K562 (cell line): ENCODE measurements around the gene EIPR1. TPM values are rescaled to one million over a fixed set of nuclear protein-coding genes. Genes with fewer than 3 reads are reported as not detected.
A peak's percentile ranks its signal among the peaks of the same experiment; 100 is the strongest.

Experiments
- ATAC-seq: fragments of 200-7000 bp; cut with Tn5 transposase; 3 replicates; pipeline ENCODE4 v1.9.1; 2020; ENCODE audit warnings: moderate library complexity
- BruUV-seq: library from RNA; stranded (reverse); fragments of 400-500 nt; replicated peaks from 2 replicates; lab custom pipeline; 2021; lab: Mats Ljungman, UMichigan
- CTCF ChIA-PET: fragments of 300-600 bp; formaldehyde crosslinking; extraction: SDS; loops from one replicate; lab custom pipeline; 2021; ENCODE audit warnings: low intra/inter-chr PET ratio; lab: Yijun Ruan, JAX
- POLR2A ChIA-PET: fragments of 300-600, 350-650 bp; sonication (Branson Sonifier 250); formaldehyde crosslinking; extraction: SDS; loops from one replicate; lab custom pipeline; 2021; ENCODE audit warnings: antibody characterized with exemption, inconsistent platforms; lab: Yijun Ruan, JAX
- DNase-seq, 4 experiments: peaks; one replicate each; pipeline versions ENCODE4 v3.0.0 to v3.0.0-alpha.2; 2011 to 2018; ENCODE audit warnings: low spot score in 3 of 4, mixed read lengths in 3 of 4; ENCODE audit errors: extremely low read depth in 1 of 4
- FAIRE-seq: peaks from 2 replicates; lab custom pipeline; 2011; peaks lifted over from hg19 to GRCh38; lab: Jason Lieb, UNC
- H2AFZ ChIP-seq: 2 replicates; pipeline ENCODE4 v1.6.0; 2011; ENCODE audit warnings: low read depth, low read length, control low read depth, inconsistent platforms
- H3K27ac ChIP-seq: fragments of 200-600 bp; 3 replicates; pipeline ENCODE4 v1.8.0; 2011; ENCODE audit warnings: low read depth, mild to moderate bottlenecking, control low read depth, inconsistent platforms, low read length, moderate library complexity, mixed read lengths; ENCODE audit errors: extremely low read depth
- H3K27me3 ChIP-seq, 2 experiments: fragments of 300-600 bp in 1 of 2; 2 replicates in 1 of 2; 3 replicates in 1 of 2; pipeline versions ENCODE4 v1.6.0 to v1.8.0; 2011; ENCODE audit warnings: inconsistent platforms in 2 of 2, low read length in 2 of 2, mild to moderate bottlenecking in 1 of 2, mixed read lengths in 1 of 2, moderate library complexity in 1 of 2; ENCODE audit not compliant: control insufficient read depth in 2 of 2, insufficient read depth in 2 of 2
- H3K36me3 ChIP-seq: fragments of 300-600 bp; 3 replicates; pipeline ENCODE4 v1.8.0; 2011; ENCODE audit warnings: mild to moderate bottlenecking, low read length, inconsistent platforms; ENCODE audit not compliant: control insufficient read depth, insufficient read depth
- H3K4me1 ChIP-seq, 2 experiments: fragments of 200-600 bp in 1 of 2; replicated peaks in 1 of 2; 2 replicates in 1 of 2; 3 replicates in 1 of 2; pipeline versions ENCODE4 v1.5.1 to v1.8.0; 2011; ENCODE audit warnings: inconsistent platforms in 2 of 2, low read length in 2 of 2, mild to moderate bottlenecking in 1 of 2, mixed read lengths in 1 of 2, moderate library complexity in 1 of 2; ENCODE audit not compliant: control insufficient read depth in 2 of 2, insufficient read depth in 2 of 2
- H3K4me2 ChIP-seq: 2 replicates; pipeline ENCODE4 v1.6.1; 2011; ENCODE audit warnings: low read length, control low read depth, inconsistent platforms, mixed read lengths; ENCODE audit not compliant: insufficient read depth
- H3K4me3 ChIP-seq: fragments of 200-600 bp; sonication (generic), shearing (Covaris generic); 2 replicates; pipeline ENCODE4 v1.5.1; 2016; ENCODE audit warnings: control low read depth, inconsistent platforms
- H3K79me2 ChIP-seq: fragments of 200-600 bp; 3 replicates; pipeline ENCODE4 v1.8.0; 2011; ENCODE audit warnings: low read length, inconsistent platforms; ENCODE audit not compliant: control insufficient read depth, insufficient read depth
- H3K9ac ChIP-seq, 2 experiments: 2 replicates each; pipeline versions ENCODE4 v1.6.0 to v1.6.1; 2011; ENCODE audit warnings: low read depth in 2 of 2, low read length in 2 of 2, control low read depth in 1 of 2, inconsistent platforms in 1 of 2, mild to moderate bottlenecking in 1 of 2, mixed read lengths in 1 of 2; ENCODE audit not compliant: insufficient read depth in 1 of 2
- H3K9me1 ChIP-seq: one replicate; pipeline ENCODE4 v1.6.0; 2011; ENCODE audit warnings: inconsistent platforms, mild to moderate bottlenecking, low read length, moderate library complexity; ENCODE audit not compliant: control insufficient read depth, insufficient read depth
- H3K9me3 ChIP-seq: replicated peaks from 2 replicates; pipeline ENCODE4 v1.5.1; 2011; ENCODE audit warnings: low read depth, low read length, inconsistent platforms; ENCODE audit not compliant: control insufficient read depth, insufficient read depth
- H4K20me1 ChIP-seq: replicated peaks from 2 replicates; pipeline ENCODE4 v1.6.1; 2011; ENCODE audit warnings: low read length, inconsistent platforms, mixed read lengths; ENCODE audit not compliant: control insufficient read depth, insufficient read depth
- ESRRB ChIP-seq: fragments of 250-450 bp; sonication (Bioruptor Pico); IDR thresholded peaks from 2 replicates; pipeline ENCODE4 v1.5.0; 2020; ENCODE audit warnings: mild to moderate bottlenecking, moderate library complexity, borderline replicate concordance
- HNRNPK ChIP-seq: fragments of 200-400 bp; formaldehyde crosslinking; IDR thresholded peaks from one replicate; pipeline ENCODE4 v1.6.1; 2018; ENCODE audit warnings: mild to moderate bottlenecking, low read depth, low read length; ENCODE audit not compliant: poor library complexity, severe bottlenecking
- LEF1 ChIP-seq: fragments of 450-650 bp; IDR thresholded peaks from 2 replicates; pipeline ENCODE4 v1.6.1; 2016; ENCODE audit warnings: mild to moderate bottlenecking
- MBD1 ChIP-seq: fragments of 250-450 bp; sonication (Bioruptor Pico); IDR thresholded peaks from 2 replicates; pipeline ENCODE4 v1.8.0; 2022; ENCODE audit warnings: inconsistent platforms
- MECOM ChIP-seq: fragments of 250-450 bp; sonication (Bioruptor Pico); IDR thresholded peaks from 2 replicates; pipeline ENCODE4 v1.8.0; 2022; ENCODE audit warnings: inconsistent platforms
- RBM34 ChIP-seq: fragments of 200-400 bp; formaldehyde crosslinking; IDR thresholded peaks from 2 replicates; pipeline ENCODE4 v1.6.1; 2018; ENCODE audit warnings: low read length, borderline replicate concordance; ENCODE audit not compliant: insufficient read depth
- SMC3 ChIP-seq: conservative IDR thresholded peaks from 2 replicates; pipeline ENCODE4 v1.6.1; 2011; ENCODE audit warnings: low read depth, low read length, improper control_type of control experiment; ENCODE audit not compliant: insufficient read depth
- THAP12 ChIP-seq: fragments of 250-450 bp; sonication (Bioruptor Pico); IDR thresholded peaks from 2 replicates; pipeline ENCODE4 v1.9.0; 2021; ENCODE audit warnings: mild to moderate bottlenecking, inconsistent platforms
- ZBTB5 ChIP-seq: fragments of 450-650 bp; IDR thresholded peaks from 2 replicates; pipeline ENCODE4 v1.6.1; 2017; ENCODE audit warnings: antibody characterized with exemption
- ZNF146 ChIP-seq: IDR thresholded peaks from one replicate; pipeline ENCODE4 v1.6.1; 2018; ENCODE audit warnings: missing compliant biosample characterization; ENCODE audit not compliant: unreplicated experiment
- WGBS: fragments of 100-300 bp; shearing (Covaris generic); methylation state at CpG from one replicate; pipeline ENCODE4 v1.1.6; 2016; ENCODE audit warnings: low coverage, mixed read lengths; ENCODE audit not compliant: insufficient coverage; ENCODE audit errors: missing lambda C conversion rate; 5-methylcytosine and 5-hydroxymethylcytosine counted together
- in situ Hi-C: fragments of 300-500 bp; cut with MboI; formaldehyde crosslinking; loops from 4 replicates; pipeline ENCODE4 v1.15.0; 2018; ENCODE audit warnings: inconsistent platforms, mixed read lengths
- intact Hi-C: fragments of 100-400 bp; cut with micrococcal nuclease; formaldehyde crosslinking; loops from 2 replicates; pipeline ENCODE4 v1.14.2; 2022
- polyA plus RNA-seq, 8 experiments: library from polyadenylated mRNA; depleted of rRNA in 4 of 8; stranded (reverse) in 5 of 8; unstranded in 3 of 8; fragments of >200 nt; fragmentation: Nextera tagmentation in 2 of 8; fragmentation: Illumina TruSeq in 1 of 8; extraction: Ambion mirVana in 2 of 8; extraction: Trizol in 1 of 8; gene quantifications; 2 replicates each; pipeline versions ENCODE4 v1.2.1 to v1.2.3, GENCODE V29; 2011 to 2014; ENCODE audit warnings: inconsistent platforms in 1 of 8, missing spikeins in 1 of 8
- total RNA-seq, 7 experiments: library from RNA; depleted of rRNA in 6 of 7; stranded (reverse); fragments of >200 nt in 6 of 7; fragmentation: Illumina TruSeq in 2 of 7; extraction: Trizol in 2 of 7; gene quantifications; 2 replicates each; pipeline versions ENCODE4 v1.2.1 to v1.2.3, GENCODE V29; 2011 to 2021; ENCODE audit warnings: low replicate concordance in 1 of 7

The EIPR1 gene
- total and polyA plus RNA-seq, 9 of the 15 experiments (the other 6 are each of a cell fraction or from before 2014, with no cell fraction given): 19.9 to 54.4 (median 35.9) TPM

- TF ChIP-seq ESRRB (CRISPR knock-in tag) (no peak), MECOM (CRISPR knock-in tag) (no peak), RBM34 (no peak), THAP12 (CRISPR knock-in tag) (no peak)
Observed at GRCh38 chr2:3314626-3315025, 63.0 kb downstream of the EIPR1 start (continued).

GRCh38 chr2:3313781-3314375 is 63.7 kb downstream of the EIPR1 start:
- no peak overlapping the region for H3K27ac ChIP-seq
- H3K4me1 ChIP-seq: peaks cover 0 to 16% of the 10 kb centered on the region in 2 experiments; a peak in 1 of 5 replicates
- no peak for ATAC-seq
- intact Hi-C loops (no loop called here), in situ Hi-C loops (no loop called here)
- no peaks in the 10 kb centered on the region for H3K9me3 ChIP-seq
- ChIA-PET CTCF (no interaction called here), POLR2A (no interaction called here)
- no peak overlapping the region for H3K4me3 ChIP-seq
- no TSS peak for BruUV-seq
- H2AFZ ChIP-seq: no peak overlapping the region
- FAIRE-seq: no peak
- 91% methylated on average over 14 of the region's 27 CpGs for WGBS
- H3K27me3 ChIP-seq: no peaks in the 10 kb centered on the region
- TF ChIP-seq ZBTB5 (no peak), MBD1 (CRISPR knock-in tag) (no peak), ZNF146 (CRISPR knock-in tag) (no peak), SMC3 (no peak), HNRNPK (no peak), LEF1 (no peak)
- TF ChIP-seq, all 486 proteins: peak for 0
- no peak for DNase-seq
- Histone ChIP-seq H3K9me1 (no peaks in the 10 kb centered on the region), H3K4me2 (no peak overlapping the region), H4K20me1 (0 out of 2 replicates have a peak, but pooled peaks cover 8% of the 10 kb centered on the region), H3K36me3 (peaks cover 5% of the 10 kb centered on the region; the same call in 1 of the 3 replicates), H3K79me2 (peaks cover 3% of the 10 kb centered on the region; the same call in 1 of the 3 replicates), H3K9ac (0 out of 4 replicates have a peak overlapping the region, but pooled peaks of 1 of the 2 experiments have one; percentile 17)
